ENCODE results near the gene S100Z.
"Not testable (repeated sequence)": the region's sequence is repeated elsewhere in the genome, so short reads cannot be mapped to it uniquely, and the experiment has no call there.

Gene S100Z

GRCh38 chr5:76941000-76941399 lies 91.2 kb downstream of the S100Z start:
- Mint-ChIP-seq H3K27me3 (ENCODE audit: low read depth, poor library complexity) (peaks cover 10% of the 10 kb centered on the region), H3K4me1 (peaks cover 32% of the 10 kb centered on the region), H3K27ac (no peak overlapping the region), H3K36me3 (ENCODE audit: low read depth) (peaks cover 6% of the 10 kb centered on the region), H3K9me3 (no peaks in the 10 kb centered on the region), H3K4me3 (no peak overlapping the region)
- TF ChIP-seq CTCF (IDR thresholded peaks at IDR 0.05) = no peak
- no peak for DNase-seq

- peaks cover 6% of the 10 kb centered on the region for H3K36me3 Mint-ChIP-seq (ENCODE audit: low read depth)
- no peak for TF ChIP-seq CTCF (IDR thresholded peaks at IDR 0.05)
- H3K4me3 Mint-ChIP-seq = no peak overlapping the region
- H3K27ac Mint-ChIP-seq = no peak overlapping the region
- no peak for DNase-seq
- H3K27me3 Mint-ChIP-seq (ENCODE audit: low read depth, poor library complexity) = peaks cover 10% of the 10 kb centered on the region
- H3K9me3 Mint-ChIP-seq = no peaks in the 10 kb centered on the region
- H3K4me1 Mint-ChIP-seq = peaks cover 32% of the 10 kb centered on the region
Measured at GRCh38 chr5:76941442-76941841, 91.6 kb downstream of the S100Z start.

- TF ChIP-seq CTCF (IDR thresholded peaks at IDR 0.05) = no peak
- no peak for DNase-seq
- Mint-ChIP-seq H3K27me3 (ENCODE audit: low read depth, poor library complexity) (peaks cover 4% of the 10 kb centered on the region), H3K4me1 (peaks cover 30% of the 10 kb centered on the region), H3K27ac (no peak overlapping the region), H3K36me3 (ENCODE audit: low read depth) (peaks cover 6% of the 10 kb centered on the region), H3K4me3 (no peak overlapping the region), H3K9me3 (no peaks in the 10 kb centered on the region)
Measured at GRCh38 chr5:76942581-76942980, 92.8 kb downstream of the S100Z start.

- H3K4me1 Mint-ChIP-seq = peaks cover 26% of the 10 kb centered on the region
- H3K27me3 Mint-ChIP-seq (ENCODE audit: low read depth, poor library complexity) = peaks cover 4% of the 10 kb centered on the region
- no peaks in the 10 kb centered on the region for H3K9me3 Mint-ChIP-seq
- peaks cover 6% of the 10 kb centered on the region for H3K36me3 Mint-ChIP-seq (ENCODE audit: low read depth)
- TF ChIP-seq CTCF (IDR thresholded peaks at IDR 0.05) = no peak
- no peak for DNase-seq
- H3K4me3 Mint-ChIP-seq = no peak overlapping the region
- no peak overlapping the region for H3K27ac Mint-ChIP-seq
Measured at GRCh38 chr5:76943006-76943405, 93.2 kb downstream of the S100Z start.

- no peak for DNase-seq
- Mint-ChIP-seq H3K4me1 (peaks cover 23% of the 10 kb centered on the region), H3K27ac (no peak overlapping the region), H3K36me3 (ENCODE audit: low read depth) (peaks cover 6% of the 10 kb centered on the region), H3K4me3 (no peak overlapping the region), H3K9me3 (no peaks in the 10 kb centered on the region), H3K27me3 (ENCODE audit: low read depth, poor library complexity) (peaks cover 3% of the 10 kb centered on the region)
- TF ChIP-seq CTCF (IDR thresholded peaks at IDR 0.05) = no peak
Measured at GRCh38 chr5:76944638-76945037, 94.8 kb downstream of the S100Z start.

GRCh38 chr5:76945238-76945637 lies 95.4 kb downstream of the S100Z start:
- H3K36me3 Mint-ChIP-seq (ENCODE audit: low read depth); H3K27me3 Mint-ChIP-seq (ENCODE audit: low read depth, poor library complexity); DNase-seq; H3K4me3 Mint-ChIP-seq; H3K9me3 Mint-ChIP-seq; H3K27ac Mint-ChIP-seq: not testable (repeated sequence)
- H3K4me1 Mint-ChIP-seq = peaks cover 23% of the 10 kb centered on the region

Data from nephron progenitor cell (in vitro differentiated cells).